Fibroblast of skin of left biceps (primary cell): Measurements from ENCODE around the gene WNT2B.
A peak's percentile ranks its signal among the peaks of the same experiment; 100 is the strongest.

Experiments used
- DNase-seq, 2 experiments: peaks; one replicate each; pipeline ENCODE4 v3.0.0-alpha.2; 2013; ENCODE audit warnings: low read depth in 2 of 2

The WNT2B gene

DNA sequence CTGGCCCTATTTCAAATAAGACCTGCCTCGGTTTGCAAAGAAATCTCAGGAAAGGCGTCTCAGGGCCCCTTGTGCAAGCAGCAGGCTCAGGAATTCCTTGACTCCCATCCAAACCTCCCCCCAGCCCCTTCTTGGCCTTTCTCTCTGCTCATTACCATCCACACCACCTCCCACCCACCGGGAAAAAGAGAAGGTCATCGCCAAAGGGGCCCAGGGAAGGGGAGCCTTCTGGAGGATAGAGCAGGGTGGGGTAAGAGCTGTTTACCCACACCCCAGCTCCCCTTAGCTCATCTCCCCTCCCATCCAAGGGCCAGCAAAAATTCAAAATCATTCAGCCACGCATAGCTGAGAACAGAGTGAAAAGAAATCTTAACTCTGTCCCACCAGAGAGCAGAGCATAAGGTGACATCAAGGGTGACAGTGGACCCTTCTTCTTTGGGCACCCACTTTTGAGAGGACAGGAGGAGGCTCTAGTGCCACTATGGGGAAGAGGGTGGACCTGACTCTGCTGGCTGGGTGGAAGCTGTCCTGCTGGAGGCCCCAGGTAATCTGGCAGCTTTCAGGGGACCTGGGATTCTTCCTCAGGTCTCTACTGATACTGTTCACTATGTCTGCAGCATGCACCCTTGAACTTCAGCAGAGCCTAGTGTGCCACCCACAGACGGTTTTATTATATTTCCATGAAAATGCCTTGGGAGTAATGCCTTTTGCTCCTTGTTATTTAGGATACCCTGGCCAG lies 3.9 kb upstream of the WNT2B start:
- DNase-seq, result no peak

- DNase-seq, result no peak
Observed at GRCh38 chr1:112505400-112505785, 3.4 kb upstream of the WNT2B start.

- DNase-seq, result no peak
Observed at GRCh38 chr1:112505878-112506277, 2.9 kb upstream of the WNT2B start.

- DNase-seq, result no peak
Observed at GRCh38 chr1:112506306-112506705, 2.5 kb upstream of the WNT2B start.

GRCh38 chr1:112506731-112507130 lies 2.0 kb upstream of the WNT2B start:
- DNase-seq, result no peak

GRCh38 chr1:112507336-112507735 lies 1.4 kb upstream of the WNT2B start:
- DNase-seq, result no peak

GRCh38 chr1:112507921-112508277 lies 866 bp upstream of the WNT2B start:
- DNase-seq, result no peak

DNA sequence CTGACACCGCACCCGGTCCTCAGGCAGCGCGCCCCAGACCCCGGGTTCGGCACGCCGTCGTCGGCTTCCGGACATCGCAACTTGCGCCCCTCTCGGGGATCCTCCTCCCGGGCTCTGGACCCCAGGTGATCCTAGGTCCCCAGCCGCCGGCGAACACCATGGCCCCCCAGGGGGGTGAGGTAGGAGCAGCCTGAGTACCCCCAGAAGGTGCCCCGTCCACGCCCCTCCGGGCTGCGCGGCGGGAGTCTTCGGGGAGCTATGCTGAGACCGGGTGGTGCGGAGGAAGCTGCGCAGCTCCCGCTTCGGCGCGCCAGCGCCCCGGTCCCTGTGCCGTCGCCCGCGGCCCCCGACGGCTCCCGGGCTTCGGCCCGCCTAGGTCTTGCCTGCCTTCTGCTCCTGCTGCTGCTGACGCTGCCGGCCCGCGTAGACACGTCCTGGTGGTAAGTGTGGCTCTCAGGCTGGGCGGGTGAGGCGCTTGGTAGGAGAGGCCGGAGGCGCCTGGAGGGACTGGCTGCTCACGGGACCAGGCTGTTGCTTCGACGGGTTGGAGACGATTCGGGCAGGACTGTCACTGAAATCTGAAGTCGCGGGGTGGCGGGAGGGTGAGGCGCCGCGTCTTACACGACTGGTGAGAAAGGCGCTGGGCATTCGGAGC lies 367 bp downstream of the WNT2B start:
- DNase-seq, result no peak

DNA sequence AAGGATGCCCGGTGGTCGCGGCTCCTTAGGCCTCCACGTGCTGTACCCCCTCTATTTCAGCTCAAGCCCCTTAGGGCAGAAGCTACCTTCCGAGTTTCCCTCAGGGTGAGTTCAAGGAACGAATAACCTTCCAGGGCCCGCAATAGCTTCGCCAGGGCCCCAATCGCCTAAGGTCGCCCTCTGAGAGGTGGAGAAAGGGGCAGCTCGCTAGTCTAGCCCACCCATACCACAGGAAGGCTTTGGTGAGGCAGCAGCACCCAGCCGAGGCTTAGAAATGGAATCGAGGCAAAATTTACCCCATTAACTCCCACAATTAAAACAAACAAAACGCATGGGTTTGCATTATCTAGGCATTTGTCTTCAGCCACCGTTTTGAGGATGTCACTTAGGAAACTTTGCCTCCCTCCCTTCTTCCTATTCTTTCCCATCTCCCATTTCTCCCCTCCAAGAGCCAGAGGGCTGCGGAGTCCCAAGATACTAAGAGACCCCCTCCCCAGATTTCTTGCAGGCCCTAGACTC lies 954 bp downstream of the WNT2B start:
- no peak for DNase-seq

DNA sequence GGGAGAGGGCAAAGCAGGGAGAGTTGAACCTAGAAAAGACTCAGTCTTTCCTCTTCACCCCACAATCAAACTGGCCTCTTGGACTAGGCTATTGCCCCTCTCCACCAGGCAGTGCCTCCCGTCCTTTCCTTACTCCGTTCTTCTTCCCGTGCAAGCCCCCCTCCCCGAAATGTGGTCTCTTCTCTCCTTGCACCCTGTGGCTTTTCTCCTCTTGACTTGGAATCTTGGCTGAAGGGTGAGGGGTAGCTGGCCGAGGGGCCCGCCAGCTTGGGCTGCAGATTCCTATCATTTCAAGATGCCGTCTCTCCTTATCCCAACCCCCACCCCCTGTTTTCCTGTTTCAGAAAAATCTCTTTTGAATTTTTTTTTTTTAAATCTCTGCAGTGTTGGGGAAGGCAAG lies 1.6 kb downstream of the WNT2B start:
- DNase-seq, result no peak

GRCh38 chr1:112511897-112512296 lies 3.1 kb downstream of the WNT2B start:
- no peak for DNase-seq

GRCh38 chr1:112513112-112513870 lies 4.5 kb downstream of the WNT2B start:
- no peak for DNase-seq

DNA sequence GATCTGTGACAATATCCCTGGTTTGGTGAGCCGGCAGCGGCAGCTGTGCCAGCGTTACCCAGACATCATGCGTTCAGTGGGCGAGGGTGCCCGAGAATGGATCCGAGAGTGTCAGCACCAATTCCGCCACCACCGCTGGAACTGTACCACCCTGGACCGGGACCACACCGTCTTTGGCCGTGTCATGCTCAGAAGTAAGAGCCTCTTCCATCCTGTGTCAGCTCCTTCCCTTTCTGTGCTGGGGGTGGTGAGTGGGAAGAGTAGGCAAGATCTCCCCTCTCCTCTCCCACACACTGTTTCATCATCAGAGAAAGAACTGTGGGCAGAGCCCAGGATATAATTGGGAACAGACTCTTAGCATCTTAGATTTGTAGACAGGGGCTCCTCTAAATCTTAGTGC lies 6.1 kb downstream of the WNT2B start:
- DNase-seq, result no peak

DNA sequence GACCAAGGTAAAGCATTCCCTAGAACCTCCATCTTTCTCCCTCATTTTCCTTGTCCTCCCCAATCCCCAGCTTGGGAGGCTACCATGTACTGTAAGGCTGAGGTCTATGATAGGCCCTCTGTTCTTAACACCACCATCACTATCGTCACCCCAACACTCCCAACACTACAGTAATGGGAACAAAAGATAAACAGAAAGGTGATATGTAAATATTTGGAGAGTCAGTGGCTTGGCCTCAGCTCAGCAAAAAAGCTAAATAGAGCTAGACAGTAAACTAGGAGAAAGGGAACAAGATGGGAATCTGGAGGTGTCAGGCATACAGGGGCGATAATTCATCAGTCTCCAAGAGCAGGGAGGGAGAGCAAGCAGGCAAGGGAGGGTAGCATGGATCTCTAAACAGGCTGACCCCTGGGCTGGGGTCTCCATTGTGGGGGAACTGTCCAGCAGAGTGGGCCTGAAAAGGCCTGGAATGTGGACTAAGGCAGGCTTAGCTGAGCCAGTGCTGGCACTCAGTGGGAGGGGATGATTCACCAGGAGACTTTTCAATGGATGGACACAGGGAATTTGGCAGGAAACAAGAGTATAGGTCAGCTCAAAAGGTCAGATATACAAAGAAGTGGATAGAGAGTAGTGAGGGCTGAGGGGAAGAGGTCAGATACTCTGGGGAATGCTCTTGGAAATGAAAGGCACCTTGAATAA lies 6.7 kb downstream of the WNT2B start:
- DNase-seq, result no peak

DNA sequence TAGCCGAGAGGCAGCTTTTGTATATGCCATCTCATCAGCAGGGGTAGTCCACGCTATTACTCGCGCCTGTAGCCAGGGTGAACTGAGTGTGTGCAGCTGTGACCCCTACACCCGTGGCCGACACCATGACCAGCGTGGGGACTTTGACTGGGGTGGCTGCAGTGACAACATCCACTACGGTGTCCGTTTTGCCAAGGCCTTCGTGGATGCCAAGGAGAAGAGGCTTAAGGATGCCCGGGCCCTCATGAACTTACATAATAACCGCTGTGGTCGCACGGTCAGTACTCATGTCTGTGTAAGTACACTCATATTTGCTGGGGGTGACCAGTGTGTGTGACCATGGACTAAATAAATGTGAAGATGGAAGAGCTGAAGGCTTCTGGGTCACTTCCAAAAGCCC lies 7.4 kb downstream of the WNT2B start:
- no peak for DNase-seq

DNA sequence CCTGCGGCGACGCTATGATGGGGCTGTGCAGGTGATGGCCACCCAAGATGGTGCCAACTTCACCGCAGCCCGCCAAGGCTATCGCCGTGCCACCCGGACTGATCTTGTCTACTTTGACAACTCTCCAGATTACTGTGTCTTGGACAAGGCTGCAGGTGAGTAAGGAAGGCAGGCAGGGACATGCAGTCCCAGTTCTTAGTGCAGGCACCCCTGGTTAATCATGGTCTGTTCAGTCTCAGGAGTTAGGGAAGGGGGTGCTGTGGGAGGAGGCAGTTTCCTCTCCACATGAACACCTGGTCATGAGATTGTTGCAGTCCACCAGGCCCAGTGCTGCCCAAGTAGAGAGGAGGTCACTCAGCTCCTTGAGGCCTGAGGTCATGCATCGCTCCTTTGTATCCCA lies 8.5 kb downstream of the WNT2B start:
- DNase-seq, result no peak

GRCh38 chr1:112517646-112518045 lies 8.9 kb downstream of the WNT2B start:
- DNase-seq, result no peak

- DNase-seq, result no peak
Observed at GRCh38 chr1:112518186-112518585, 9.4 kb downstream of the WNT2B start.

DNA sequence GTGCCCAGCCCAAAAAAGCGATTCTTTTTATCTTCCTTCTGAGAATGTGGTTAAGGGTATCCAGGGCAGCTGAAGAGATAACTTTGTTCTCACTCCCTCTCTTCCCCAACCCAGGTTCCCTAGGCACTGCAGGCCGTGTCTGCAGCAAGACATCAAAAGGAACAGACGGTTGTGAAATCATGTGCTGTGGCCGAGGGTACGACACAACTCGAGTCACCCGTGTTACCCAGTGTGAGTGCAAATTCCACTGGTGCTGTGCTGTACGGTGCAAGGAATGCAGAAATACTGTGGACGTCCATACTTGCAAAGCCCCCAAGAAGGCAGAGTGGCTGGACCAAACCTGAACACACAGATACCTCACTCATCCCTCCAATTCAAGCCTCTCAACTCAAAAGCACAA lies 11.4 kb downstream of the WNT2B start:
- no peak for DNase-seq

DNA sequence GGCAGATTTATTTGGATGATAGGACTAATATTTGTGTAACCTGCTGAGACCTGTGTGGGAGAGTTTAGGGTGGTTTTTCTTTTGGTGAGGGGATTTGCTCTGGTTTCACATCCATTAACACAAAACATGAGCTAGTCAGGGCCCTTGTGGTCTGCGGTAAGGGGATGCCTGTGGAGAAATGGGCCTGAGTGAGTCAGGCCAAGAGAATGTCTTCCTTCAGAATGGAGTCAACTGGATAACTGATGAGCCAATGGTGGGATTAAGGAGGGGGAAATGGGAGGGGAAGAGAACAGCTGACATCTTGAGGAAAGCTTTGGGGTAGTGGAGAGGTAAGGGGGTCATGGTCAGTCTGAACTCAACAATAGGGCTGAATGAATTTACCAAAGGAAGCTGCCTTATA lies 13.9 kb downstream of the WNT2B start:
- DNase-seq, result peak; percentile 87

DNA sequence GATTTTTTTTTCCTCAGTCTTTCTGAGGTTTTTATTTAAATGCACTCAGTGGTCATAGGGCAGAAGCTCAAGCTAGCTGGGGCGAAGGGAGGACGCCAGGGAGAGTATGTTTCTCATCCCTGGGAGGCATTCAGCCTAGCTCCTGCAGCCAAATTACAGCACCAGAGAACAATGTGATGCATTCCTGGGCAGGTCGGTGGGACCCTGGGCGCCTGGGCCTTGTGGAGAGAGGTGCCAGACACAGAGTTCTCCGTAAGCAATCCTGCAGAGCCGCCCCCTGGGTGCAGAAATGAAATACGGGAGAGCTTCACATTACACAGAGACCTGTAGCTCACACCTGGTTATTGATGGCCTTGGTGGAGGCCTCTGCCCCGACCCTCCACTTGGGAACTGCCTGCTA lies 15.5 kb downstream of the WNT2B start:
- peak in 1 of 2 experiments; percentile 42 for DNase-seq

GRCh38 chr1:112524986-112525385 lies 16.2 kb downstream of the WNT2B start:
- DNase-seq, result no peak
